ENCODE measurements around the gene EYS. TPM values are rescaled to one million over a fixed set of nuclear protein-coding genes. Genes with fewer than 3 reads are reported as not detected.
"Not testable (repeated sequence)": the region's sequence is repeated elsewhere in the genome, so short reads cannot be mapped to it uniquely, and the experiment has no call there.

The EYS gene
- total RNA-seq, 1 experiment from 2014 or later: not detected

DNA sequence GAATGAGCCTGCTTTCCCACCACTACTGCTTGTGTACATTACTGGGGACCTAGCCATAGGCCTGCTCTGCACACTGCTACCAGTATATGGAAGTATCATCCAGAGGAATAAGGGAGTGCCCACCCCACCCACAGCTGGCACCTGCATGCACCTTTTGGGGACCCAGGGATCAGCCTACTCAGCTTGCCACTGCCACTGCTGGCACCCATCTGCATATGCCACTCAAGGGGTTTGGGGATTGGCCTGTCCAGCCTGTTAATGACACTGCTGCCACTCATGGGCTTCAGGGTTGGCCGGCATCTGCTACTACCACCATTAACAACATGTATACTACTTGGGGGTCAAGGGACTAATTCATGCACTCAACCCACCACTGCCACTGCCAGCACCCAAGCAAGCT is 1239.4 kb downstream of the EYS start:
- Histone ChIP-seq H3K4me1 (no peaks in the 10 kb centered on the region), H3K27me3 (replicated peaks; ENCODE audit: control insufficient read depth, insufficient read depth, low read length) (no peaks in the 10 kb centered on the region), H3K9me3 (no peaks in the 10 kb centered on the region), H3K36me3 (ENCODE audit: control insufficient read depth, insufficient read depth, low read length) (no peaks in the 10 kb centered on the region), H3K4me3 (ENCODE audit: low read depth, low read length) (no peak overlapping the region)
- DNase-seq: no peak
- ChIA-PET POLR2A (no interaction called here), CTCF (no interaction called here)
- no peaks in the 10 kb centered on the region for H3K4me1 Mint-ChIP-seq (ENCODE audit: low read depth, unreplicated experiment)
- H3K27ac Mint-ChIP-seq (ENCODE audit: unreplicated experiment): no peak overlapping the region
- TF ChIP-seq, protein P1, sequence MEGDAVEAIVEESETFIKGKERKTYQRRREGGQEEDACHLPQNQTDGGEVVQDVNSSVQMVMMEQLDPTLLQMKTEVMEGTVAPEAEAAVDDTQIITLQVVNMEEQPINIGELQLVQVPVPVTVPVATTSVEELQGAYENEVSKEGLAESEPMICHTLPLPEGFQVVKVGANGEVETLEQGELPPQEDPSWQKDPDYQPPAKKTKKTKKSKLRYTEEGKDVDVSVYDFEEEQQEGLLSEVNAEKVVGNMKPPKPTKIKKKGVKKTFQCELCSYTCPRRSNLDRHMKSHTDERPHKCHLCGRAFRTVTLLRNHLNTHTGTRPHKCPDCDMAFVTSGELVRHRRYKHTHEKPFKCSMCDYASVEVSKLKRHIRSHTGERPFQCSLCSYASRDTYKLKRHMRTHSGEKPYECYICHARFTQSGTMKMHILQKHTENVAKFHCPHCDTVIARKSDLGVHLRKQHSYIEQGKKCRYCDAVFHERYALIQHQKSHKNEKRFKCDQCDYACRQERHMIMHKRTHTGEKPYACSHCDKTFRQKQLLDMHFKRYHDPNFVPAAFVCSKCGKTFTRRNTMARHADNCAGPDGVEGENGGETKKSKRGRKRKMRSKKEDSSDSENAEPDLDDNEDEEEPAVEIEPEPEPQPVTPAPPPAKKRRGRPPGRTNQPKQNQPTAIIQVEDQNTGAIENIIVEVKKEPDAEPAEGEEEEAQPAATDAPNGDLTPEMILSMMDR (IDR thresholded peaks at IDR 0.05; ENCODE audit: insufficient read depth in 1 of 2, low read depth in 1 of 2, low read length in 1 of 2, severe bottlenecking in 1 of 2, unreplicated experiment in 1 of 2): no peak
- no peak overlapping the region for H3K4me3 Mint-ChIP-seq (ENCODE audit: unreplicated experiment)
- intact Hi-C loops (cut with micrococcal nuclease; ENCODE audit: unreplicated experiment): no loop called here
- no peaks in the 10 kb centered on the region for H3K9me3 Mint-ChIP-seq (ENCODE audit: unreplicated experiment)
- no peaks in the 10 kb centered on the region for H3K36me3 Mint-ChIP-seq (ENCODE audit: insufficient read depth, unreplicated experiment)
- H3K27me3 Mint-ChIP-seq (ENCODE audit: insufficient read depth, unreplicated experiment): no peaks in the 10 kb centered on the region
- BruUV-seq (replicated peaks): no TSS peak

GRCh38 chr6:64459411-64459944 is 1247.5 kb downstream of the EYS start:
- Histone ChIP-seq H3K27me3 (replicated peaks; ENCODE audit: control insufficient read depth, insufficient read depth, low read length) (no peaks in the 10 kb centered on the region), H3K9me3 (no peaks in the 10 kb centered on the region), H3K4me3 (ENCODE audit: low read depth, low read length) (no peak overlapping the region), H3K4me1 (no peaks in the 10 kb centered on the region), H3K36me3 (ENCODE audit: control insufficient read depth, insufficient read depth, low read length) (no peaks in the 10 kb centered on the region)
- no peaks in the 10 kb centered on the region for H3K27me3 Mint-ChIP-seq (ENCODE audit: insufficient read depth, unreplicated experiment)
- TF ChIP-seq, protein P1 (IDR thresholded peaks at IDR 0.05; ENCODE audit: insufficient read depth in 1 of 2, low read depth in 1 of 2, low read length in 1 of 2, severe bottlenecking in 1 of 2, unreplicated experiment in 1 of 2): no peak
- CTCF ChIA-PET: no interaction called here
- H3K36me3 Mint-ChIP-seq (ENCODE audit: insufficient read depth, unreplicated experiment): no peaks in the 10 kb centered on the region
- intact Hi-C loops (cut with micrococcal nuclease; ENCODE audit: unreplicated experiment): no loop called here
- H3K4me3 Mint-ChIP-seq (ENCODE audit: unreplicated experiment): no peak overlapping the region
- H3K9me3 Mint-ChIP-seq (ENCODE audit: unreplicated experiment): no peaks in the 10 kb centered on the region
- H3K27ac Mint-ChIP-seq (ENCODE audit: unreplicated experiment): no peak overlapping the region
- no peaks in the 10 kb centered on the region for H3K4me1 Mint-ChIP-seq (ENCODE audit: low read depth, unreplicated experiment)
- POLR2A ChIA-PET: no interaction called here
- DNase-seq: no peak
- no TSS peak for BruUV-seq (replicated peaks)

- H3K9me3 ChIP-seq; H3K27me3 Mint-ChIP-seq (ENCODE audit: insufficient read depth, unreplicated experiment); H3K36me3 Mint-ChIP-seq (ENCODE audit: insufficient read depth, unreplicated experiment); H3K36me3 ChIP-seq (ENCODE audit: control insufficient read depth, insufficient read depth, low read length); CTCF ChIA-PET; H3K4me3 Mint-ChIP-seq (ENCODE audit: unreplicated experiment); BruUV-seq (replicated peaks); POLR2A ChIA-PET; H3K4me1 Mint-ChIP-seq (ENCODE audit: low read depth, unreplicated experiment); intact Hi-C loops (cut with micrococcal nuclease; ENCODE audit: unreplicated experiment); H3K4me1 ChIP-seq; H3K27ac Mint-ChIP-seq (ENCODE audit: unreplicated experiment); H3K4me3 ChIP-seq (ENCODE audit: low read depth, low read length); H3K27me3 ChIP-seq (replicated peaks; ENCODE audit: control insufficient read depth, insufficient read depth, low read length): not testable (repeated sequence)
- peaks cover 10% of the 10 kb centered on the region for H3K9me3 Mint-ChIP-seq (ENCODE audit: unreplicated experiment)
- DNase-seq: peak in 1 of 2 experiments; percentile 2
Observed at GRCh38 chr6:64448101-64448500, 1258.9 kb downstream of the EYS start.

DNA sequence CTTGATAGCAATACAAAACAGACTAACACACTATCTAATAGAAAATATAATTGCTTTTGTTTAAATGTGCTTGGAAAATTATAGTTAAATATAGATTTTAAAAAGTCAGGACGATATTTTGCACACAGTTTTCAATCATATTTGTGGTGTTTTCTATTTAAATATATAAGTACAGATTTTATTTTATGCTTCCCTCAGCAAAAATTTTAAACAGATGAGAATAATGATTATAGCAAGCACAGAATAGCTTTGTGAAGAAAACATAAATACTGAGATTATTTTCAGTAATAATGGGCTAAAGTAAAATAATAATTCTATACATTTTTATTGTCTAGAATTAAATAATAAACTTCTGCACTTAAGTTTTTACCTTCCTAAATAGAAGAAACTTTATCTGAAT is 1262.0 kb downstream of the EYS start:
- Histone ChIP-seq H3K27me3 (replicated peaks; ENCODE audit: control insufficient read depth, insufficient read depth, low read length) (no peaks in the 10 kb centered on the region), H3K4me1 (no peaks in the 10 kb centered on the region), H3K36me3 (ENCODE audit: control insufficient read depth, insufficient read depth, low read length) (no peaks in the 10 kb centered on the region), H3K4me3 (ENCODE audit: low read depth, low read length) (no peak overlapping the region), H3K9me3 (no peaks in the 10 kb centered on the region)
- DNase-seq: no peak
- ChIA-PET CTCF (no interaction called here), POLR2A (no interaction called here)
- H3K27ac Mint-ChIP-seq (ENCODE audit: unreplicated experiment): no peak overlapping the region
- no peaks in the 10 kb centered on the region for H3K36me3 Mint-ChIP-seq (ENCODE audit: insufficient read depth, unreplicated experiment)
- intact Hi-C loops (cut with micrococcal nuclease; ENCODE audit: unreplicated experiment): no loop called here
- H3K9me3 Mint-ChIP-seq (ENCODE audit: unreplicated experiment): no peaks in the 10 kb centered on the region
- no peak overlapping the region for H3K4me3 Mint-ChIP-seq (ENCODE audit: unreplicated experiment)
- TF ChIP-seq, protein P1 (IDR thresholded peaks at IDR 0.05; ENCODE audit: insufficient read depth in 1 of 2, low read depth in 1 of 2, low read length in 1 of 2, severe bottlenecking in 1 of 2, unreplicated experiment in 1 of 2): no peak
- BruUV-seq (replicated peaks): no TSS peak
- no peaks in the 10 kb centered on the region for H3K27me3 Mint-ChIP-seq (ENCODE audit: insufficient read depth, unreplicated experiment)
- H3K4me1 Mint-ChIP-seq (ENCODE audit: low read depth, unreplicated experiment): no peaks in the 10 kb centered on the region

Data from Caco-2 (cell line).